HG03571 (cell line): ENCODE measurements around the gene ZFR.
"Not testable (repeated sequence)": the region's sequence is repeated elsewhere in the genome, so short reads cannot be mapped to it uniquely, and the experiment has no call there.

Experiments used
- ATAC-seq: cut with Tn5 transposase; IDR thresholded peaks from one replicate; pipeline ENCODE4 v1.9.1; 2021; ENCODE audit not compliant: unreplicated experiment

Gene ZFR

DNA sequence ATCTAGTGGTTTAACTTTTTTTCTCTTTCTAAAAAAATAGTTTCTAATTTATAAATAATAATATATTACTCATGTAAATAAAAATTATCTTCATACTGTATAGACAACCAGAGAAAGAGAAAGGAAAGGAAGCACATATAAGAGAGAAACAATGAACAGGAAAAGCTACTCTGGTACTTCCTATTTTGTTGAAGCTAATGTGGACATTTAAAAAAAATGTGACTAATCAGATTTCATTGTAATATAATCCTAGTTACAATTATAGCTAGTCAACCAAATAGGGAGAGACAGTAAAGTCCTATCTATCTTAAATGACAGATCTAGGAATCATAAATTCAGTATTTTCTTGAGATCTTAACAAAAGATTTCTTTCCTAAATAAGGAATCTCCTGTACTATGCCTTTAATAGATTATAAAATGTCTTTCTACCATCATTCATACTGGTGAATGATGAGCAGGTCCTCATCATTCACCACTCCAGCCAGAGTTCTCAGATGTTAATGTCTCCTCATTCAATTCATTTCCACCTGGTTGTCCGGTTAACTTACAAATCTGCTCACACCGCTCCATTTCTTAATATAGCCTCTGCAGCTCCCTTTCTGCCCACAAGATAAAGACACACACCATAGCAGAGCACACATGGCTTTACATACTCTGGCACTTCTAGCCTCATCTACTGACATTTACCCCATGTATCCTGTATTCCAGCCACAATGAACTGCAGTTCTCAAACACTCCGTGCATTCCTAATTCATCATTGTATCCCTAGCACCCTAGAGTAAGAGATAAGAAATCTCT is 30.9 kb downstream of the ZFR start:
- ATAC-seq = no peak

DNA sequence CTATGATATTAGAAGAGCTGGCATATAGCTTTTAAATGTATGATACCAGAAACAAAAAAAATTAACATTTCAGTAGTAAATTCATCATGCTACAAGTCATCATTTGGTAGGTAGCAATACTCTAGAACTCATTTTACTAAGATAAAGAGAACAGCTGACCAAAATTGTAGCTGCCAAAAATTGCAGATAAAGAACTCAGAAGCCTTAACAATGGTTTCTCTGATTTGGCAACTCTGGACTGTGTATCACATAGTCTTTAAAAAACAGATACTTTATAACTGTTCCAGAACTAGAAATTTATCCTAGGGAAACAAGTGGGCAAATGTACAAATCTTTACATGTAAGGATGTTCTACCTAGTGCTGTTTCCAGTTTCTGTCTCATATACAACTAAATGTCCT is 33.9 kb downstream of the ZFR start:
- ATAC-seq = no peak

DNA sequence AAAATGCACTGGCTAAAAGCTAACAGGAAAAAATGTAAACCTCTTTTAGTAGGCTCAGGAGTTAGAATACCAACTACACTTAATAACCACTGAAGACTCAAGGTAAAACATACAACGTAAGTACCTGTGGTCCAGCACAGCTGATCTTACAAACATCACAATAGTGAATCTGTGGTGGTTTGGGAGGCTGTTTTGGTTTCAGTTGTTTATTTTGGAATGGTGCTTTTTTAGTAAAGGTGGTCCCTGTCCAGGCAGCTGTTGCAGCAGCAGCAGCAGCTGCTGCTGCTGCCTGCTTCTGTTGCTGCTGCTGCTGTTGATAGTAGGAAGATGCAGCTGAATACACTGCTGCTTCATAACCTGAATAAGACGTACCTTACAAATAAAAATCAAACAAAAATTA is 37.9 kb downstream of the ZFR start:
- ATAC-seq = no peak

DNA sequence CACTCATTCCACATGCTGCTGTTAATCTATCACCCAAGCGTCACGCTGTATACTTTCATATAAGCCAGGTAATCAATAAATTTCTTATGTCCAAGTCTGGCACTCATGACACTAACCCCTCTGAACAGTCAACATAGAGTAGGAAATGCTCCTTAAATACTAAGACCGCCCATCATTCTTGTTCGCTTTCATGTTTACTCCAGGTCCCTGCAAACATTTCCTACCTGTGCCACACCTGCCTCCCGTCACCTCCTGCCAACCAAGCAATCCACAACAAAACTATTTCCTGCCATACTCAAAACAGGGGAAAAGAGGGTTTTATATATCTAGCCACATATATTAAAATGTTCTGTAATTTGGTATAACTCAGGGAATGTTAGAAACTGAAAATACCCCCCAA is 39.0 kb downstream of the ZFR start:
- no peak for ATAC-seq

DNA sequence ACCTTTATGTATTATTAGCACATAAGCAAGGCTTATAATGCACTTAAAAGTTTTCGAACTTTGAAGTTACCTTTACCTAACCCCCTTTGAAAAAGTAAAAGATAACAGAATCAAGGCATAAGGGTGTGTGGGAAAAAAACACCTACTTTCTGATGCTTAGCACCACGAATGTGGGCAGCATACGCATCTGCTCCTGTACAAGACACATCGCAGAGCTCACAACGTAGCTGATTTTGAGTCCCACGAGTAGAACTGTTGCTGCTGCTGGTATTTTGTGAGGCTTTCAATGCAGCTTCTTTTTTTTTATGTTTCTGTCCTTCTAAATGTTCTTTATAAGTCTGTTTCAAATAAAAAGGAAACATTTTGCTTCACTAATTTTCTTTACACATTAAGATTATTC is 40.8 kb downstream of the ZFR start:
- ATAC-seq = no peak

GRCh38 chr5:32400401-32400800 is 44.1 kb downstream of the ZFR start:
- no peak for ATAC-seq

GRCh38 chr5:32398754-32399153 is 45.8 kb downstream of the ZFR start:
- not testable (repeated sequence) for ATAC-seq

DNA sequence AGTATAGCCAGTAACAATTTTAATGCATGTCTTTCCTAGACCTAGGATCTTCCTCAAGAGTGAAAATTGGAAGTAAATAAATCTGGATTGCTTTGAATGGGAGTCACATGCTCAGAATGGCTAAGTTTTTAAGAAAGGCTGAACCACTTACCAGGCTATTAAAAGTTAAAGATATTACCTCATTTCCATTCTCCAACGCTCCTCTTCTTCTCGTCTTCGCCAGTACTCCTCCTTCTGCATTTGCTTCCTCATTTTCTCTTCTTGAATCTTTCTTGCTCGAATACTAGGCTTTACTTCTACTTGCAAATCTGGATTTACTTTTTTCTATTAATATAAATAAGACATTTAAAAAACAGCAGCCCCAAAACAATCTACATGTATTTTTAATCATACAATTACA is 49.6 kb downstream of the ZFR start:
- no peak for ATAC-seq

- no peak for ATAC-seq
These were observed 52.5 kb downstream of the ZFR start for GRCh38 chr5:32392039-32392438.

- ATAC-seq = no peak
These were observed 53.5 kb downstream of the ZFR start for GRCh38 chr5:32390819-32391591.

DNA sequence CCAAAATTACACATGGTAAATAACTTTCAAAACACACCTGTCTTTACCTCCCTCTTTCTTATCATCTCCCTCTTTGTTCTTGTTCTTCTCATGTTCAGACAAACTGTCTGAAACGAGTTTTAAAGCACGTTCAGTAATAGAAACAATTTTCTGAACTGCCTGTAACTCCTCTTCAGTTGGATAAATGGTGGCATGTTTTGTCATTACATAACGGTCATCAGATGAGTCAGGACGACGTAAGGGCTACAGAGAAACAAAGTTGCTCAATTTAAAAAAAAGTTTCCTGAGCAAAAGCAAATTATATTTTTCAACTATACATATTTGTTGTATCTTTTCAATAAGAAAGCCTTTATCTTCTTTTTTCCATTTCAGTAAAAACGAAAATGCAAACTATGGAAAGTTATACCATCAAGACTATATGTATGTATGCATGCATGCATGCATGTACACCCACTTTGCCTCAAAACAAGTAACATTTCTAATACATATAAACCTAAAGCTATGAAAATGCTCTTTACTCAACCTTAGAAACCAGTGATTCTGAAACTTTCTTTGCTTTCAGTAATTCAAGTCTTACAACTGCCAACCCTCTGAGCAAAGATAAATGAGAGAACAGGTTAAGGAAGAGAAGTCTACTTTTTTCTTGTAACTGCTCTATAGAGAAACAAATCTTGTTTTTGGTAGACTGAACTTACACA is 56.0 kb downstream of the ZFR start:
- ATAC-seq = no peak

GRCh38 chr5:32387841-32388240 is 56.7 kb downstream of the ZFR start:
- no peak for ATAC-seq

- ATAC-seq = no peak
These were observed 57.3 kb downstream of the ZFR start for GRCh38 chr5:32387211-32387610.

- ATAC-seq = no peak
These were observed 59.9 kb downstream of the ZFR start for GRCh38 chr5:32384621-32385020.

GRCh38 chr5:32383586-32383985 is 61.0 kb downstream of the ZFR start:
- no peak for ATAC-seq

DNA sequence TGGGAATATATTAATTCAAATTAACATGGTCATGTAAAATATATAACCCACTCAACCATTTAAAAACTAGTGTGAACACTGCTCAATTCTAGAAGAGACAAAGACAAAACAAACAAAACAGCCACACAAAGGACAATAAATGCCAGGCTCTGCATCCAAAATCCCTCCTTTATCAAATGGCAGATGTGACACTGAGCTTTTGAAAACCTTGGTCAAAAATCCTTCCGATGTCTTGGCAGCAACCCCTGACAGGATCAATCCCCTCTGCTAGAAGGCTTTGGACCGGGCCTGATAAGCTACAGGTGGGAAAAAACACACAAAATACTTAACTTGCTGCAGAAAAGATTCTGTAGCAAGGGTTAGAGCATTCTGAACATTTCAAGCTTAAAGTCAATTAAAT is 61.5 kb downstream of the ZFR start:
- ATAC-seq = no peak

- ATAC-seq = no peak
These were observed 65.1 kb downstream of the ZFR start for GRCh38 chr5:32379421-32379820.

DNA sequence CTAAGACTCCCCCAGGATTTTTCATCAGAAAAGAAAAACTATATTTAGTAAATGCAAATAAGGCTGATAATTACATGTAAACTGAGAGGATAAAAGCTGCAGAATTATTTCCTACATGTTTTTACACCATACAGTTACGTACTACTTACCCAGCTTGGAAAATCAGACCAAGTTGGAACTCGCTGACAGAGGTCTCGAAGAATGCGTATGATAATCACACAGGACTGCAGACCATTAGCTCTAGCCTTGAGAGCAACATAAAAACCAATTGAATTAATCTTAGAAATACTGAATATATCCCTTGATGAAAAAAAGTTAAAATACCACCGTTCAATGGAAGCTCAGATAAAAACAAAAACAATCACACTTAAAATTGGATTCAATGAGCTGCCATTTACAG is 65.6 kb downstream of the ZFR start:
- ATAC-seq = no peak

GRCh38 chr5:32369542-32370155 is 74.9 kb downstream of the ZFR start:
- ATAC-seq = no peak

DNA sequence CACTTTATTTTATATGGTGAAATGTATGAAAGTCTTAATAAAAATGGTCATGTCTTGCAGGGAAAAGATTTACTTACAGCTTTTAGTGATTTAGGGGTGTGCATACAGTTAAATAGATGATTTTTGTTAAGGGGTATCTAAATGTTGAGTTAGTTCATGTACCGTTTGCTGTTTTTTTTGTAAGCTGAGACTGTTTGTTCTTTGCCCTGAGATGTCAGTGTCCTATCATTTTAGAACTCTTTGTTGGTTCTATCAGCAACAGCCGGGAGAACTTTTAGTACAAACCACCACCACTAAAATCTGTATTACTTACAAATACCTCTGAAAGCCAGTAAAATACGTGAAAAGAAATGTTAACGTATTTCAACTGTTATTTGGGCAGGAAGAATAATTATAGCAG is 75.5 kb downstream of the ZFR start:
- ATAC-seq = no peak

GRCh38 chr5:32367271-32367670 is 77.3 kb downstream of the ZFR start:
- not testable (repeated sequence) for ATAC-seq
